IPS-11a (cell line): ENCODE results near the gene IPMK.
"Not testable (repeated sequence)": the region's sequence is repeated elsewhere in the genome, so short reads cannot be mapped to it uniquely, and the experiment has no call there.

Experiments
- H3K4me3 ChIP-seq: one replicate; pipeline ENCODE4 v1.5.1; 2013; ENCODE audit warnings: low read depth, low read length, control low read depth

The IPMK gene

DNA sequence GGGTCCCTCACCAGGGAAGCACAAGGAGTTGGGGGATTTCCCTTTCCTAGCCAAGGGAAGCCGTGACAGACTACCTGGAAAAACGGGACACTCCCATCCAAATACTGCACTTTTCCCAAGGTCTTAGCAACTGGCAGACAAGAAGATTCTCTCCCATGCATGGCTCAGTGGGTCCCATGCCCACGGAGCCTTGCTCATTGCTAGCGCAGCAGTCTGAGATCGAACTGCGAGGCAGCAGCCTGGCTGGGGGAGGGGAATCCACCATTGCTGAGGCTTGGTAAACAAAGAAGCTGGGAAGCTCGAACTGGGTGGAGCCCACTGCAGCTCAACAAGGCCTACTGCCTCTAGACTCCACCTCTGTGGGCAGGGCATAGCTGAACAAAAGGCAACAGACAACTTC is 37.8 kb downstream of the IPMK start:
- H3K4me3 ChIP-seq, result not testable (repeated sequence)

DNA sequence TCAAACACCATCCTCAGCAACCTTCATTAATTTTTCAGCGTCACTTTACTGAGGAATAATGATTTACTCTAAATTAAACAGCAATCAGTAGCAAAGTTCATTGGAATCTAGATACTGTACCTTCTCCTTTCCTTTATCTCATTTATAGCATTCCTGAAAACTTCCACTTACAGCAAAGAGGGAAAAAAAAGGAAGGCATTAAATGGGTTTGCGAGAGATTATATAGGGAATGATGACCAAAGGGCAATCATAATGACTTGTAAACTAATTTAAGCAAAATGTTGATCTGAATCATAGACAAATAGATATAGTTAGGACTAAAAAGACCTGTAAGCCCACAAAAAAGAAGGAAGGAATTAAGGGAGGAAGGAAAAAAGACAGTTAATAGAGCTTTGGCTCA is 42.0 kb downstream of the IPMK start:
- H3K4me3 ChIP-seq, result no peak overlapping the region

DNA sequence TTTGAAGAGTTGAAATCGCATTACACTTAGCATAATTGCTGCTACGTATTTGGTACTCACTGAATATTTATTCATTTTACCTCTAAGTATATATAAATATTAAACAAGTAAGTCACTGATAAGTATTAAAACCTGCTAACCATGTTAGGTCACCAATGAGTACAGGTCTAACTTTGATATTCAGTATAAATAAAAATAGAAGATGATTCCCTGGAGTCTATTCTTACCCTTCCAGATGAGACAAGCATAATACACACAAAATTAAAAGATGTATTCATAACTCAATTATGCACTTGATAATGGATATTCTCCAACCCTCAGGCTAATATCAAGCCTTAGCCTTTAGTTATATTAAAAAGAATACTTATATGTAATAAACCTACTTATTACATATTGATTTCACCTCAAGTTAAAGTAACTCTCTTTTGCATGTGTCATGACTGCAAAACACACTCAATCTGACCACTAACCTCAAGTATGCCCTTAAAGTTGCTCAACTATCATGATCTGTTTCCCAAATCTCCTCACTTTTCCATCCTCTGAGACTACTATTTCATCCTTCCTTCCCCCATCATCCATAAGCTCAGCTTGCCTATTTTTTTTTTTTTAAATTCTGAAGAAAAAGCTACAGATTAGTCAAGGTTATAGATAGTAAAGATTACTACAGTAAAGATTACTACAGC is 46.8 kb downstream of the IPMK start:
- no peak overlapping the region for H3K4me3 ChIP-seq

DNA sequence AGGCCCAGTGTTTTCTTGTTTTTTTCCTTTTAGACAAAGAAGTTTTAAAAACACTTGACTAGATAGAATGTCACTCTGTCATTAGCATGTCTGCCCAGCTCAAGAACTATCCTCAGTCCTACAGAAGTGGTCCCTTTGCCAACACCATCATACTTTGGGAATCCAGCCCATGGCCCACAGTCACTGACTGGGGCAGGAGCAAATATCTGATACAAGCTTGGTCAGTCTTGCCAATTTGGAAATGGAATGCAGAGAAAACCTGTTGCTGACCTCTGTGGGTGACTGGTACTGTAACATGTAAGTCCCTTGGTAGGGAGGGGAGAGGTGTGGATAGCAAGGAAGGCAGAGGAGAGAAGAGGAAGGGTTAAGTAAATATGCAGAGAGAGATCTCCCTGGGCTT is 47.8 kb downstream of the IPMK start:
- no peak overlapping the region for H3K4me3 ChIP-seq

DNA sequence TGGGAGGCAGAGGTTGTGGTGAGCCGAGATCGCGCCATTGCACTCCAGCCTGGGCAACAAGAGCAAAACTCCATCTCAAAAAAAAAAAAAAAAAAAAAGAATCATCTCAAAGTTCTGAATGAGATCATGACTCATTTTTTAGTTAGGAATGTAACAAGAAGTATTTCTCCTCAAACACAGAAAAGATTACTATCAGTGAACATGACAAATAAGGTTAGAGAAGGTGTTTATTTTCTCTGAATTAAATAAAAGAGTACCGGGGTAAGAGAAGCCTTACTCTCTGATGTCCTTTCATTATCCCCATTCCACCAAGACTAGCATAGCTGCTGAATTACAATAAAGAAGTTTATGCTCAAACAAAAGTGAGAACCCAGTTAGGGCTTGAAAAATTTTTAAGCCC is 50.1 kb downstream of the IPMK start:
- no peak overlapping the region for H3K4me3 ChIP-seq

DNA sequence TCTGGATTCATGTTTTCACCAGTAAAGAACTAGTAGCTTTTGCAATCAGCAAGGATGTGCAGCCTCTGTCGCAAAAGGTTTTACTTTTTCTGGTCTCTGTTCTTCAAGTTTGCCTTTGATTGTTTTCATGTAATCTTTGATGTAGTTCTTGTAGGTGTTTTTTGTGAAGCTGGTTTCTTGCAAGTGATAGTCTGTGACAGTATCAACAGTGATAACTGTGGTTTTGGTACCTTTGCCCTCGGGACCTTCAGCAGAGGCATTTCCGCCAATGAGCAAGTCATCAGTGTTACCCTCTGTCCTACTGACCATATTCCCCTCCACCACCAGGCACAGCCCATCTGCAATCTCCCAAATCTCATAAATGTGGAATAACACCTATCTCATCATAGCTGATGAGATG is 55.1 kb downstream of the IPMK start:
- H3K4me3 ChIP-seq, result no peak overlapping the region

DNA sequence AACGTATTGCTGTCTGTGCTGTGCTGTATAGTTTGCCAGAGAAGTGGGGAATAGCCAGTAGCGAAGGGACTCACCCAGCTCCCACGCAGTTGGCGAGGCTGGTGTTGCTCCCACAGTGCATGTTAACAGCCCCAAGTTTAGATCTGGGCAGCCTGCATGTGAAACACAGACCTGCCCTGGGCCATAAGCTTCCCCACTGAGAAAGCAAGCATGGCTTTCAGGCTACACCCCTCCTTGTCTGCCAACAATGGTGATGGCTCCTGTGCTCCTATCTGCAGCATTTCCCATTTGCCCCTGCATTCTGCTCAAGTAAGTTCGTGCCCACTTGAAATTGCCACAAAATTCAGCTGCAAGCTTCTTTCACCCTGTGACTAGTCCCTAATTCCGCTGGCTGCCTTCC is 57.5 kb downstream of the IPMK start:
- H3K4me3 ChIP-seq, result no peak overlapping the region

DNA sequence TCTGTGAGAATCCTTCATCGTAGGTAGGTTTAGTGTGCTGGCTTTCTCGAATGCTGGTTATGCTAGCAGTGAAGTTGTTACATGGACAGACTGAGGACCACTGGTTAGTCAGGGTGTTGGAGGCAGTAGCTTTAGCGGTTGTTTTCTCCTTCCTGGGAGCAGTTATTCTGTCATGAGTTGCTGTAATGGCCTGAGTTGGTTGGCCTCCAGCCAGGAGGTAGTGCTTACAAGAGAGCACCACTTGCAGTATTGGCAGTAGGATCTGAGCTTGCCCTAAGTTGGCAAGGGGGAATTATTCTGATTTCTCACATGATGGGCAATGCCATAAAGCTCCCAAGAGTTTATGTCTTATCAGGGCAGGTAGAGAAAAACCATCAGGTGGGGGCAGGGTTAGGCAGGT is 58.0 kb downstream of the IPMK start:
- H3K4me3 ChIP-seq, result no peak overlapping the region

DNA sequence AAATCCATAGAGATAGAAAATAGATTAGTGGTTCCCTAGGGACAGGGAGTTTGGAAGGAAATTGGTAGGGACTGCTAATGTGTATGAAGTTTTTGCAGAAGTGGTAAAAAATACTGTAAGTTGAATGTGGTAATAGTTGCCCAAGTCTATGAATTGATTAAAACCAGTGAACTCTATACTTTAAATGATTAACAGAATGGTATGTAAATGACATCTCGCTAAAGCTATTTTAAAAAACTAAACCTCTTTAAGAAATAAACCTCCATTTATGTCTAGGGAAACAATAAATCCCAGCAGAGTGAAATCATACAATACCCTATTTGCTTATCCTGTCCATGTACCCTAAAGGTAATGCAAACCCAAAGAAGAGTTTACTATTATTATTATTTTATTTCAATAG is 61.4 kb downstream of the IPMK start:
- no peak overlapping the region for H3K4me3 ChIP-seq

DNA sequence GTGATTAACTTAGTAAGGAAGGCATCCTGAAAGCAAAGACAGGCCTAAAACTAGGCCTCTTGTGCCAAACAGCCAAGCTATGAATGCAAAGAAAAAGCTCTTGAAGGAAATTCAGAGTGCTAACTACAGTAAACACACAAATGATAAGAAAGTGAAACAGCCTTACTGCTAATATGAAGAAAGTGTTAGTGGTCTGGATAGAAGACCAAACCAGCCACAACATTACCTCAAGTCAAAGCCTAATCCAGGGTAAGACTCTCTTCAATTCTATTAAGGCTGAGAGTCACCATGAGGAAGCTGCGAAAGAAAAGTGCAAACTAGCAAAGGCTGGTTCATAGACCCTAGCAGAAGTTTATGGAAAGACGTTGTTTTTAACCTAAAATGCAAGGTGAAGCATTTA is 66.0 kb downstream of the IPMK start:
- no peak overlapping the region for H3K4me3 ChIP-seq

DNA sequence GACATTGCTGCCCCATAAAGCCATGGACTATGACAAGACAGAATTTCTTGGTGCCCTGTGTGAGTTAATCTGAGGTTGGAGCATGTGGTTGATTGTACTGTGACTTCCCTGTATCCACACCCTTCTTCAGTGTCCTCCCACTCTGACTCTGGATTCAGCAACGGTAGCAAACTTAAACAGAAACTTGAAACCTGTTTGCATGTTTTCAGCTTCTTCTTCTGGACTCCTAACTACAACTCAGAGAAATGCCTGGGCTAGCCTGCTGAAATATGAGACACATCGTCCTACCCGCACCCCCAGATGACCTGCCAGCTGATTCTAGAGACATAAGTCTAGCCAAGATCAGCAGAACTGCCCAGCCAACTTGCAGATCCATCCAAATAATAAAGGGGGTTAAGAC is 78.4 kb downstream of the IPMK start:
- no peak overlapping the region for H3K4me3 ChIP-seq

DNA sequence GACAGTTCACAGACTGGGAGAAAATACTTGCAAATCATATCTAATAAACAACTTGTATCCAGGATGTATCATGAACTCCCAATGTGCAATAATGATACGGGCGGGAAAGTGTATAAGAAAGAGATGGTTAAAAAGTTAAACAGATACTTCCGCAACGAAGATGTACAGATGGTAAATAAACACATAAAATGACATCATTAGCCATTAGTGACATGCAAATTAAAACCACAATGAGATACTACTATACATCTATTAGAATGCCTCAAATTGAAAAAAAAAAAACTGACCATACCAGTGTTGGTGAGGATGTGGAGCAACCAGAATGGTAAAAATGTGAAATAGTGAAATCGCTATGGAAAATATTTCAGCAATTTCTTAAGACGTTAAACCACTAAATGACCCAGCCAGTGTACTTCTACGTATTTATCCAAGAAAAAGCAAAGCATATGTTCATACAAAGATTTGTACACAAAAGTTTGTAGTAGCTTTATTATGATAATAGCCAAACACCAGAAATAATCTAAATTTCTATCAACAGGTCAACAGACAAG is 83.5 kb downstream of the IPMK start:
- H3K4me3 ChIP-seq, result no peak overlapping the region

DNA sequence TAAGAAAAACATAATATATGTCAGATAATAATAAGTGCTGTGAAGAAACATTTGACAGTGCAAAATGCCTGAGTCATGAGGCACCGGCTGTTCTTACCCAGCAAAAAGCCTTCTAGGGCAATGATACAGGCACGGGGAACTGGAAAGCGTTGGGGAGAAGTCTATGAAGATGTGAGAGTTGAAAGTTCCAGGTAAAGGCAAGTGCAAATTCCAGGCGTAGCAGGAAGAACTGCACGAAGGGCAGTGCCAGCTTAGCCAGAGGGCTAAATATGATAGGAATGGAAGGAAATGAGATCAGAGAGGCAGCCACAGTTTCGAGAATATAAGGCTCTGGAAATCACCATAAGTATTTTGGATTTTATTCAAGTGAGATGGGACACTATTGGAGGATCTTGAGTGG is 87.0 kb downstream of the IPMK start:
- H3K4me3 ChIP-seq, result no peak overlapping the region

DNA sequence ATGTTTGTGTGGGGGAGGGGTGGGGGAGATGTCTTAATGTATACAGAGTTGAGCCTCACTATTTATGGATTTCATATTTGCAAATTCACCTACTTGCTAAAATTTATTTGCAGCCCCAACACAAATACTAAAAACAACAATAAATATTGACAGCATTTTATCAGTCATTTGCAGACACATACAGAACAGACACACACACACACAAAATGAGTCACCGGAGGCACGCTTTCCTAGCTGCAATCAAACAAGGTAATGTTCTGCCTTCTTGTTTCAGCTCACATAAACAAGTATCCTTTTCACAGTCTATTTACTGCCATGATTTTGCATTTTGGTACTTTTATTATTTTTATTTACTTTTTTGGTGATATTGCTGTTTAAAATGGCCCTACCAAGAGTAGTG is 88.5 kb downstream of the IPMK start:
- H3K4me3 ChIP-seq, result no peak overlapping the region

DNA sequence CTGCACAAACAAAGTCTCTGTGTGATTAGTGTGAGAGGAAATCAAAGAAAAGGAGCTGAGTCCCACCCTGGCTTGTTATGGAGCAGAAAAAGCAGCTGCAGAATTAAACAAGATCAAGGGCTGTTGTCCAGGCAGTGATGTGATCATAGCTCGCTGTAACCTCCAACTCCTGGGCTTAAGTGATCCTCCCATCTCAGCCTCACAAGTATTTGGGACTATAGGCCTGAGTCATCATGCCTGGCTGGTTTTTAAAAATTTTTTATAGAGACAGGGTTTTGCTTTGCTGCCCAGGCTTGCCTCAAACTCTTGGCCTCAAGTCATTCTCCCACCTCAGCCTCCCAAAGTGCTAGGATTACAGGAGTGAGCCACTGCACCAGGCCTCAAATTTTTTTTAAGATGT is 88.9 kb downstream of the IPMK start:
- H3K4me3 ChIP-seq, result no peak overlapping the region

DNA sequence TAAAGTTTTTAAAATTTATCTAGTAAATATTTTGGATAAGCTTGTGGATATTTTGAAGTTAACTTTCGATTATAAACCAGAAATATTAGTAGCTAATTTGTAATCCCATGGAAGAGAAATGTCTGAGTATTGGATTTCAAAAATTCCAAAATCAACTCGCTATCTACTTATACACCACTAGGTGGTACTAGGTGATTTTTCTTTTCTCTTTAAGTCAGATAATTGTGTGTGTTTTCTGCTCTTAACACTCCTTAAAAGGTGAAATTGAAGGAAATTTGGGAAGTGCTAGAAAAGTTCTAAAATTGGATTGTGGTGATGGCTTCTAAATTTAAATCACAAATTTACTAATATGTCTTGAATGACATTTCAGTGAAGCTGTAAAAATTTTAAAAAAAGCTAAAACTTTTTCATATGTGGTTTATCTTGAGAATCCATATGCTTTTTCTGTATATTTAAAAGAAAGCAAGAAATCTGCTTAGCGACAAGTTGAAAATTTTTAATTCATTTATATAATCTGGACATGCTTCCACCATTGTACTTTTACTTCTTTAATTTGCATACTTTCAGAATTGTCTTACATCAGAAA is 90.2 kb downstream of the IPMK start:
- H3K4me3 ChIP-seq, result no peak overlapping the region

DNA sequence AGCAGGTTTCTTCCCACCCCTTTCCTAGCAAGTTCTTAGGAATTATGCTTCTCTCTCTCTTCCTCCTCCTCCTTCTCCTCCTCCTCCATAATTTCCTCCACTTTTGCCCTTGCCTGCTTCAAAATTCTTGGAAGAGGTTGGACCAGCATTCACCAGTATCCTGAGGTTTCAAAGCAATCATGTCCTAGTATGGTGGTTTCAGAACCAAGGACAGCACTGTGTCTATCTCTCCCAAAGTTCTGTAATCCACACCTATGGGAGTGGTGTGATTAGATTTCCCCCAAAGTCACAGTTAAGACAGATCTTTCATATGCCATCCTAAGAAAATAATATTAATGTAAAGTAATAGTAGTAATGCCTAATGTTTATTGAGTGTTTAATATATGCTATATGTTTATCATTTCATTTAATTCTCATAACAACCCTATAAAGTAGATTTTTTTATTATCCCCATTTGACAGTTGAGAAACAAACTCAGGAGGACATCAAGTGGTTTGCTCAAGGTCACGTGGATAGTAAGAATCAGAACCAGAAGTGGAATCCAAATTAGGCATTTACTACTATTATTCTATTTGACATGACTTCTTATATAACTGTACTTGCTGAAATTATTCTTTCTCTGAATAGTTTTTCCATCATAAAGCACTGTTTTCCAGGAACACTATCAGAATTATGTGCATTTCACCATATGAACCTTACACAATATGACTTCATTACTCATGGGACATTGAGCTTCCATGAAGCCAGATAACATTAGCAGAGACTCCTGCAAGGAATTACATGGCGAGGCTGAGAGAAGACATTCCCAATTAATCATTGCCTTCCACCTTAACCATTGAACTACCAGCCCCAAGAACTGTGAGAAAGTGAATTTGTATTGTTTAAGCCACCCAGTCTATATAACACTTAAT is 91.4 kb downstream of the IPMK start:
- H3K4me3 ChIP-seq, result no peak overlapping the region

DNA sequence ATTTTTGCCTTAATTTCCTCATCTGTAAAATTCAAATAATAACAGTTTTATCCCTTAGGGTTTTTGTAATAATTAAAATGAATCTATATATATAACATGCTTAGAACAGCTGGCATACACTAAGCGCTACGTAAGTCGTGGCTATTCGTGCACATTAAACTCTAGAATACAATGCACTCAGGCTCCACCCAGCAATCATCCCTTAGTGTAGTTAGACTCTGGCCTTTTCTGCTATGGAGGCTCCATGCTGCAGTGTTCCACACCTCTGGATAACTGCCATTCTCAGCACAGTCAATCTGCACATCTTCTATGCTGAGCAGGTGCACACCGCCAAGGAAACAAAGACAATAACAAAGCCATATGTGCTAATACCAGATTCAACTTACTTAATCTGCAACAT is 92.9 kb downstream of the IPMK start:
- no peak overlapping the region for H3K4me3 ChIP-seq

DNA sequence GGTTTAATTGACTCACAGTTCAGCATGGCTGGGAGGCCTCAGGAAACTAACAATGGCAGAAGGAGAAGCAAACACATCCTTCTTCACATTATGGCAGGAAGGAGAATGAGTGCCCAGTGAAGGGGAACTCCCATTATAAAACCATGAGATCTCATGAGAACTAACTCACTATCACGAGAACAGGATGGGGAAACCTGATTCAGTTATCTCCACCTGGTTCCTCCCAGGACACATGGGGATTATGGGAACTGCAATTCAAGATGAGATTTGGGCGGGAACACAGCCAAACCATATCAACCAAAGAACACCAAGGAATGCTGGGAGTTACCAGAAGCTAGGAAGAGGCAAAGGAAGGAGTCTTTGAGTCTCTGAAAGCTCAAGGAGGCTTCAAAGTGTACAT is 94.3 kb downstream of the IPMK start:
- no peak overlapping the region for H3K4me3 ChIP-seq

DNA sequence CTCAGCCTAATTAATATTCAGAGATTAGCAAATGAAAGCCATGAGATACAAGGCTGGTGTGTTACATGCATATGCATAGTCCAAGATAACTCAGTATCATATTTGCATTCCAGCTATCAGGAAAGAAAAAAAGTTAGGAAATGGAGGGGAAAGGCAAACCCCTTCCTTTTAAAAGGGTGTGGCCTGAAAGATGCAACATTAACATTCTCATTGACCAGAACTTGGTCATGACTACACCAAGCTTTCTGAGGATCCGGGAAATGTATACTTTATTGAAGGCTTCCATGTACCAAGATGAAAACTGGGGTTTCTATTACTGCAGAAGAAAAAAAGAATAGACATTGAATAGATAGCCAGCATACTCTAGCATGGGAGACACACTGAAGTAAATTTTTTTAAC is 96.5 kb downstream of the IPMK start:
- no peak overlapping the region for H3K4me3 ChIP-seq

DNA sequence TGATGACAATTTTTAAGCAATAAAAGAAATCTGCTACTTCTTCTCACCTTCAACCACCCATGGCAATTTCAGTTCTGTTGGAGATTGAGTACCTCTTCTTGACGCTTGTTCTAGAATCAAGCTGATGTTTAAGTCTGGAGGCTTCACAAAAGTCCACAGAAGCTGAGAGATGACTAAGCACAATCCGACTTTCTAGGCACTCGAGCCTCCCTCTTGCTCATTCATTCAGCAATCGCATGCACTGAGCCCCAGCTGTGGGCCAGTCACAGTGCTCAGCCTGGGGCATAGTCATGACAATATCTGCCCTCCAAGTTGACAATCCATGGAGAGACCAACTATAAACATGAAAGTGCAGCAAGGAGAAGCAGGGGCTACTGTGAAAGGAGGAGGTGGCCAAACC is 103.2 kb downstream of the IPMK start:
- no peak overlapping the region for H3K4me3 ChIP-seq

DNA sequence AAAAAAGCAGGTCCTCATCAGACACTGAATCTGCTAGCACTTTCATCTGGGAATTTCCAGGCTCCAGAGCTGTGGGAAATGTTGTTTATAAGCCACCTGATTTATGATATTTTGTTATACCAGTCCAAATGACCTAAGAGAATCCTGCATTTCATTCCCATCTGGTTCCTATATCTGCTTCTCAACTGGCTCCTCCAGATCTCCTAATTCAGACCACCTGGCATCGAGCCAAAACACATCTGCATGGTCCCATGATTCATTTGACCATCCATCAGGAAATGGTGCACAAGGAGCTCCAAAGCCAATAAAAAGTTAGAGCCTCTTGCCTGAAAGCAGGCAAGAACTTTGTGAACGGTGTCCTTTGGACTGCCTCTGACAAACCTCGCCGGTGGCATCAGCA is 108.9 kb downstream of the IPMK start:
- H3K4me3 ChIP-seq, result no peak overlapping the region
